Osteoblast (primary cell): Measurements from ENCODE around the gene CIAO3. TPM values are rescaled to one million over a fixed set of nuclear protein-coding genes. Genes with fewer than 3 reads are reported as not detected.

Source experiments
- DNase-seq: peaks from one replicate; pipeline ENCODE4 v3.0.0; 2011; ENCODE audit warnings: low spot score, mixed read lengths; ENCODE audit not compliant: insufficient read length; ENCODE audit errors: missing footprints
- H2AFZ ChIP-seq: 2 replicates; pipeline ENCODE4 v1.6.0; 2011; ENCODE audit warnings: mild to moderate bottlenecking, low read length
- H3K27ac ChIP-seq: 2 replicates; pipeline ENCODE4 v1.5.1; 2011; ENCODE audit warnings: mild to moderate bottlenecking, low read depth, low read length, moderate library complexity
- H3K27me3 ChIP-seq: 2 replicates; pipeline ENCODE4 v1.6.0; 2012; ENCODE audit warnings: mild to moderate bottlenecking, control low read depth, inconsistent platforms, low read length, moderate library complexity; ENCODE audit not compliant: insufficient read depth
- H3K36me3 ChIP-seq: 2 replicates; pipeline ENCODE4 v1.5.1; 2011; ENCODE audit warnings: mild to moderate bottlenecking, low read length, control low read depth, moderate library complexity; ENCODE audit not compliant: insufficient read depth
- H3K4me1 ChIP-seq: 2 replicates; pipeline ENCODE4 v1.5.1; 2011; ENCODE audit warnings: mild to moderate bottlenecking, low read length, control low read depth, moderate library complexity; ENCODE audit not compliant: insufficient read depth
- H3K4me2 ChIP-seq: 2 replicates; pipeline ENCODE4 v1.6.0; 2011; ENCODE audit warnings: mild to moderate bottlenecking, low read length; ENCODE audit not compliant: insufficient read depth
- H3K4me3 ChIP-seq: fragments of 200-600 bp; sonication (generic); 3 replicates; pipeline ENCODE4 v1.5.1; 2012; ENCODE audit warnings: mild to moderate bottlenecking, low read length, inconsistent platforms; ENCODE audit not compliant: insufficient read depth
- H3K79me2 ChIP-seq: 2 replicates; pipeline ENCODE4 v1.6.0; 2012; ENCODE audit warnings: mild to moderate bottlenecking, low read length, control low read depth, inconsistent platforms; ENCODE audit not compliant: insufficient read depth
- H3K9me3 ChIP-seq: 2 replicates; pipeline ENCODE4 v1.5.1; 2011; ENCODE audit warnings: low read depth, low read length, control low read depth
- H4K20me1 ChIP-seq: 2 replicates; pipeline ENCODE4 v1.6.0; 2012; ENCODE audit warnings: mild to moderate bottlenecking, low read length, control low read depth; ENCODE audit not compliant: insufficient read depth
- total RNA-seq: library from RNA; depleted of rRNA; stranded (reverse); fragments of >200 nt; gene quantifications from 2 replicates; pipeline ENCODE4 v1.2.3, GENCODE V29; 2012
- TF ChIP-seq, protein P1 (sequence below): IDR thresholded peaks from 2 replicates; pipeline ENCODE4 v1.5.1; 2011; ENCODE audit warnings: mild to moderate bottlenecking, low read depth, low read length, moderate library complexity; ENCODE audit errors: extremely low read depth

CIAO3 gene
- total RNA-seq, 1 donor = 32.2 TPM

DNA sequence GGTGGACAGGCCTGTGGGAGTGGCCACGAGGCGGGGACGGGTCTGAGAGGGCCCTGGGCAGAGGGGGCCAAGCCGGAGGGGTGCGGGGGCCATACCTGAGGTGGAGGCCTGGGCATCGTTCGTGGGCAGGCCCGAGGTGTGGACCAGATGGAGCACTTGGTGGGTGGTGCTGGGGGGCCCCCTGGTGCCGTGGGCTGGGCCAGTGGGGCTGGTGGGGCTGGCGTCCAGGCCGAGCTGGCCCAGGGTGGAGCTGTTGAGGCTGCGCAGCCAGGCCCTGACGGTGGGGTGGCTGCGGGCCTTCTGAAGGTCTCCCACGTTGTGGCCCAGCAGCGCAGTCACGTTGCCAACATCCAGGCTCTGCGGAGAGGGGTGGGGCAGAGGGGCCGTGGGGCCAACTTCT, 29.1 kb upstream of the CIAO3 start:
- Histone ChIP-seq H3K27me3 (no peaks in the 10 kb centered on the region), H3K4me3 (no peak overlapping the region), H3K27ac (no peak overlapping the region), H2AFZ (no peak overlapping the region), H3K36me3 (no peaks in the 10 kb centered on the region), H4K20me1 (no peaks in the 10 kb centered on the region), H3K4me2 (no peak overlapping the region), H3K79me2 (no peaks in the 10 kb centered on the region), H3K9me3 (no peaks in the 10 kb centered on the region), H3K4me1 (no peaks in the 10 kb centered on the region)
- no peak for DNase-seq
- TF ChIP-seq, protein P1, sequence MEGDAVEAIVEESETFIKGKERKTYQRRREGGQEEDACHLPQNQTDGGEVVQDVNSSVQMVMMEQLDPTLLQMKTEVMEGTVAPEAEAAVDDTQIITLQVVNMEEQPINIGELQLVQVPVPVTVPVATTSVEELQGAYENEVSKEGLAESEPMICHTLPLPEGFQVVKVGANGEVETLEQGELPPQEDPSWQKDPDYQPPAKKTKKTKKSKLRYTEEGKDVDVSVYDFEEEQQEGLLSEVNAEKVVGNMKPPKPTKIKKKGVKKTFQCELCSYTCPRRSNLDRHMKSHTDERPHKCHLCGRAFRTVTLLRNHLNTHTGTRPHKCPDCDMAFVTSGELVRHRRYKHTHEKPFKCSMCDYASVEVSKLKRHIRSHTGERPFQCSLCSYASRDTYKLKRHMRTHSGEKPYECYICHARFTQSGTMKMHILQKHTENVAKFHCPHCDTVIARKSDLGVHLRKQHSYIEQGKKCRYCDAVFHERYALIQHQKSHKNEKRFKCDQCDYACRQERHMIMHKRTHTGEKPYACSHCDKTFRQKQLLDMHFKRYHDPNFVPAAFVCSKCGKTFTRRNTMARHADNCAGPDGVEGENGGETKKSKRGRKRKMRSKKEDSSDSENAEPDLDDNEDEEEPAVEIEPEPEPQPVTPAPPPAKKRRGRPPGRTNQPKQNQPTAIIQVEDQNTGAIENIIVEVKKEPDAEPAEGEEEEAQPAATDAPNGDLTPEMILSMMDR = no peak

DNA sequence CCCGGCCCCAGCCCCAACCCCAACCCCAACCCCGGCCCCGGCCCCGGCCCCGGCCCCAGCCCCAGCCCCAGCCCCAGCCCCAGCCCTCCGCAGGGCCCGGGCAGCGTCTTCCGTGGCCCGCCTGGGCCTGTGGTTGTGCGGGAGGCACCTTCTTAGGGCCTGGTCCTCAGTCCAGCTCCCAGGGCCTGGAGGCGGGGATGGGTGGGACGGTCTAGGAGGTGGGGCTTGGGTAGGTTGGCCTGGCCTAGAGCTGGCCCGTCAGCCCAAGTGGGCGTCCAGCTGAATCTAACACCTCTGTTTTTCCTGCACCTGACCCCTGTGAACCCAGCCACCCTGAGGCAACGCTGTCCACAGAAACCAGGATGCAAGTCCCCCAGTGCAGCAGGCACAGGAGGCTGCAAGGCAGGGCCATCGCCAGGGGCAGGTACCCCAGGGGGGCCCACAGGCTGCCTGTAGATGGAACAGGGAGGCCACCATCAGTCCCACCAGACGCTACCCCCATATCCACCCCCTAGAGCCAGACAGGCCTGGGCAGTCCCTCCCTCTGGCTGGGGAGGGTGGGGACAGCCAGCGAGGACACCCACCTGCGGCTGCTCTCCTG, 28.5 kb upstream of the CIAO3 start:
- Histone ChIP-seq H3K4me3 (no peak overlapping the region), H3K27ac (no peak overlapping the region), H3K4me2 (no peak overlapping the region), H3K36me3 (no peaks in the 10 kb centered on the region), H3K4me1 (no peaks in the 10 kb centered on the region), H2AFZ (no peak overlapping the region), H4K20me1 (no peaks in the 10 kb centered on the region), H3K79me2 (no peaks in the 10 kb centered on the region), H3K9me3 (no peaks in the 10 kb centered on the region), H3K27me3 (no peaks in the 10 kb centered on the region)
- TF ChIP-seq, protein P1 = no peak
- DNase-seq = no peak

DNA sequence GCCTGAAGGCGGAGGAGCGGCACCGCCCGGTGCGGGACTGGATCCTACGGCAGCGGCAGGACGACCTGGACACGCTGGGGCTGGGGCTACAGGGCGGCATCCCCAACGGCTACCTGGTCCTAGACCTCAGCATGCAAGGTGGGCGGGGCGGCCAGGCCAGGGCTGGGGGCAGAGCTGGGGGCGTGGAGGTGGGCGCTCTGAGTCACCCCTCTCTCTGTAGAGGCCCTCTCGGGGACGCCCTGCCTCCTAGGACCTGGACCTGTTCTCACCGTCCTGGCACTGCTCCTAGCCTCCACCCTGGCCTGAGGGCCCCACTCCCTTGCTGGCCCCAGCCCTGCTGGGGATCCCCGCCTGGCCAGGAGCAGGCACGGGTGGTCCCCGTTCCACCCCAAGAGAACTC, 27.6 kb upstream of the CIAO3 start:
- H3K79me2 ChIP-seq = no peaks in the 10 kb centered on the region
- H3K27ac ChIP-seq = no peak overlapping the region
- no peaks in the 10 kb centered on the region for H3K36me3 ChIP-seq
- H3K4me1 ChIP-seq = no peaks in the 10 kb centered on the region
- H2AFZ ChIP-seq = no peak overlapping the region
- H4K20me1 ChIP-seq = no peaks in the 10 kb centered on the region
- no peak for DNase-seq
- no peaks in the 10 kb centered on the region for H3K9me3 ChIP-seq
- H3K27me3 ChIP-seq = no peaks in the 10 kb centered on the region
- H3K4me3 ChIP-seq = no peak overlapping the region
- TF ChIP-seq, protein P1 = no peak
- H3K4me2 ChIP-seq = no peak overlapping the region

DNA sequence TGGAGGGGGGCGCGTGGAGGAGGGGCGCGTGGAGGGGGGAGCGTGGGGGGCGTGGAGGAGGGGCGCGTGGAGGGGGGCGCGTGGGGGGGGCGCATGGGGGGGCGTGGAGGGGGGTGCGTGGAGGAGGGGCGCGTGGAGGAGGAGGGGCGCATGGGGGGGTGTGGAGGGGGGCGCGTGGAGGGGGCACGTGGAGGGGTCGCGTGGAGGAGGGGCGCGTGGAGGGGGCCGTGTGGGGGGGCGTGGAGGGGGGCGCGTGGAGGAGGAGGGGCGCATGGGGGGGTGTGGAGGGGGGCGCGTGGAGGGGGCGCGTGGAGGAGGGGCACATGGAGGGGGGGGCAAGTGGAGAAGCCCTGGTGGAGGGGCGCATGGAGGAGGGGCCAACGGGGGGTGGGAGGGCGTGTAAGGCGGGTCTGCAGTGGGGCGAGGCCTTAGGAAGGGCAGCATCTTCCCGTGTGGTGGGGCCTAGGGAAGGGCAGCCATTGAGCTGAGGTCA, 27.0 kb upstream of the CIAO3 start:
- no peaks in the 10 kb centered on the region for H4K20me1 ChIP-seq
- no peak overlapping the region for H3K4me2 ChIP-seq
- H3K27ac ChIP-seq = no peak overlapping the region
- TF ChIP-seq, protein P1 = no peak
- no peaks in the 10 kb centered on the region for H3K27me3 ChIP-seq
- DNase-seq = no peak
- no peak overlapping the region for H2AFZ ChIP-seq
- no peaks in the 10 kb centered on the region for H3K79me2 ChIP-seq
- H3K9me3 ChIP-seq = no peaks in the 10 kb centered on the region
- H3K36me3 ChIP-seq = no peaks in the 10 kb centered on the region
- H3K4me1 ChIP-seq = no peaks in the 10 kb centered on the region
- H3K4me3 ChIP-seq = no peak overlapping the region
